Hematopoietic multipotent progenitor cell treated with erythropoietin and hydrocortisone succinate and interleukin-3 and kit ligand, for 6 days (in vitro differentiated cells): ENCODE data around the gene PLA2G3.

Experiments
- DNase-seq: peaks from one replicate; pipeline ENCODE4 v3.0.0-alpha.2; 2015

Gene PLA2G3

GRCh38 chr22:31144223-31144622, 3.9 kb upstream of the PLA2G3 start:
- no peak for DNase-seq

- DNase-seq: no peak
Measured at GRCh38 chr22:31143537-31143936, 3.2 kb upstream of the PLA2G3 start.

- DNase-seq: no peak
Measured at GRCh38 chr22:31143038-31143437, 2.7 kb upstream of the PLA2G3 start.

- no peak for DNase-seq
Measured at GRCh38 chr22:31142285-31142684, 2.0 kb upstream of the PLA2G3 start.

GRCh38 chr22:31141551-31141950, 1.2 kb upstream of the PLA2G3 start:
- no peak for DNase-seq

GRCh38 chr22:31140746-31141145, 438 bp upstream of the PLA2G3 start:
- no peak for DNase-seq

GRCh38 chr22:31139066-31139465, 1.2 kb downstream of the PLA2G3 start:
- DNase-seq: no peak

GRCh38 chr22:31138126-31138525, 2.2 kb downstream of the PLA2G3 start:
- no peak for DNase-seq

GRCh38 chr22:31137721-31138120, 2.6 kb downstream of the PLA2G3 start:
- DNase-seq: no peak

GRCh38 chr22:31136711-31137110, 3.6 kb downstream of the PLA2G3 start:
- DNase-seq: no peak

- no peak for DNase-seq
Measured at GRCh38 chr22:31136155-31136554, 4.2 kb downstream of the PLA2G3 start.

- DNase-seq: no peak
Measured at GRCh38 chr22:31135706-31136105, 4.6 kb downstream of the PLA2G3 start.

GRCh38 chr22:31134688-31135087, 5.6 kb downstream of the PLA2G3 start:
- DNase-seq: no peak

- no peak for DNase-seq
Measured at GRCh38 chr22:31133911-31134310, 6.4 kb downstream of the PLA2G3 start.

GRCh38 chr22:31130873-31131272, 9.4 kb downstream of the PLA2G3 start:
- no peak for DNase-seq

- DNase-seq: no peak
Measured at GRCh38 chr22:31128156-31128555, 12.2 kb downstream of the PLA2G3 start.

- DNase-seq: peak; percentile 35
Measured at GRCh38 chr22:31127181-31127772, 13.0 kb downstream of the PLA2G3 start.

- no peak for DNase-seq
Measured at GRCh38 chr22:31126869-31127175, 13.5 kb downstream of the PLA2G3 start.

- no peak for DNase-seq
Measured at GRCh38 chr22:31126128-31126868, 14.0 kb downstream of the PLA2G3 start.

GRCh38 chr22:31125521-31126117, 14.7 kb downstream of the PLA2G3 start:
- DNase-seq: no peak

- DNase-seq: no peak
Measured at GRCh38 chr22:31124811-31125465, 15.4 kb downstream of the PLA2G3 start.

- no peak for DNase-seq
Measured at GRCh38 chr22:31124290-31124689, 16.0 kb downstream of the PLA2G3 start.

- DNase-seq: no peak
Measured at GRCh38 chr22:31123292-31123602, 17.1 kb downstream of the PLA2G3 start.
